ENCODE measurements around the gene PLCL1.

DNA sequence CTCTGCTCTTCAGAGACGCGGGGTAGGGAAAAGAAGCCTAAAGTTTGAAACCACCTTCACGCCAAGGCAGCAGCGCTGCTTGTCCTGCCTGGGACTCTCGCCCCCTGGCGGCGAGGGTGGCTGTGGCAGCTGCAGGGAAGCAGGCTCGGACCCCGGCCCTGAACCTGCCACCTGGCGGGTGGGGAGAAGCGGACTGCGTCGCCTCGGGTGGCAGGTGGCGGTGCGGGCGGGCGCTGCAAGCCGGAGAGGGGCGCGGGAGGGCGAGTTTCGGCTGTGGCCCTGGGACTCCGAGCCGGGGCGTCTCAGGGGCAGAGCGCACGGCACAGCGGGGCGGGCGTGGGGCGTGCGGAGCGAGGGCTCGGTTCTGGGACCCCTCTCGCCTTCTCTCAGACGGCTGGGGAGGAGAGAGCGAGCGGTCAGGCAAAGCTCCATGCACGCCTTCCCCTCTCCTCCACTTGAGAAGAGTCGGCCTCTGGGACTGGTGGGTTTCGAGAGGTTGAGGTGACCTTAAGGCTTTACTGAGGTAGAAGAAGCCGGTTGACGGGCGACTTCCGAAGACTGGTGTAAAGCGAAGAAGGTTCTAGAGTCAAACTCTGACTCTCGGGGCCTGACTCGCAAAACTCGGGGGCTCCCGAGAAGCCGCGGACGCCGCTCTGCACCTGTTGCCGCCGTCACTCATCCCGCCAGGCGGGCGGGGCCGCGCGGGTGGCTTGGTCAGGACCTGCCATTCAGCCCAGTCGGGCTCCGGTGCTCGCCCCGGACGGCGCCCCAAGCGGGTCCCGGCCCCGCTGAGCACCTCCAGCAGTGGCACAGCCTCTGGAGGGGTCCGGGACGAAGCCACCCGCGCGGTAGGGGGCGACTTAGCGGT lies 18.1 kb upstream of the PLCL1 start:
- TF ChIP-seq, protein P1, sequence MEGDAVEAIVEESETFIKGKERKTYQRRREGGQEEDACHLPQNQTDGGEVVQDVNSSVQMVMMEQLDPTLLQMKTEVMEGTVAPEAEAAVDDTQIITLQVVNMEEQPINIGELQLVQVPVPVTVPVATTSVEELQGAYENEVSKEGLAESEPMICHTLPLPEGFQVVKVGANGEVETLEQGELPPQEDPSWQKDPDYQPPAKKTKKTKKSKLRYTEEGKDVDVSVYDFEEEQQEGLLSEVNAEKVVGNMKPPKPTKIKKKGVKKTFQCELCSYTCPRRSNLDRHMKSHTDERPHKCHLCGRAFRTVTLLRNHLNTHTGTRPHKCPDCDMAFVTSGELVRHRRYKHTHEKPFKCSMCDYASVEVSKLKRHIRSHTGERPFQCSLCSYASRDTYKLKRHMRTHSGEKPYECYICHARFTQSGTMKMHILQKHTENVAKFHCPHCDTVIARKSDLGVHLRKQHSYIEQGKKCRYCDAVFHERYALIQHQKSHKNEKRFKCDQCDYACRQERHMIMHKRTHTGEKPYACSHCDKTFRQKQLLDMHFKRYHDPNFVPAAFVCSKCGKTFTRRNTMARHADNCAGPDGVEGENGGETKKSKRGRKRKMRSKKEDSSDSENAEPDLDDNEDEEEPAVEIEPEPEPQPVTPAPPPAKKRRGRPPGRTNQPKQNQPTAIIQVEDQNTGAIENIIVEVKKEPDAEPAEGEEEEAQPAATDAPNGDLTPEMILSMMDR (IDR thresholded peaks at IDR 0.05; ENCODE audit: low read length) = no peak
- TF ChIP-seq EZH2 (IDR thresholded peaks at IDR 0.05; ENCODE audit: borderline replicate concordance, low read length) = no peak
